Spleen (tissue), 11 donors: ENCODE data around the gene G3BP1. TPM values are rescaled to one million over a fixed set of nuclear protein-coding genes. Genes with fewer than 3 reads are reported as not detected.
"Not testable (repeated sequence)": the region's sequence is repeated elsewhere in the genome, so short reads cannot be mapped to it uniquely, and the experiment has no call there.

Source experiments
- DNase-seq: peaks from one replicate; pipeline ENCODE4 v3.0.0-alpha.2; 2020
- H3K27ac ChIP-seq, 8 donors: fragments of 200-600 bp; sonication (generic) in 7 of 8; 1 replicate in 4 of 8; 2 replicates in 4 of 8; pipeline versions ENCODE4 v1.5.0 to v1.8.0; 2016 to 2021; ENCODE audit warnings: inconsistent platforms in 4 of 8, mild to moderate bottlenecking in 4 of 8, moderate library complexity in 1 of 8
- H3K27me3 ChIP-seq, 7 donors: fragments of 200-600 bp; sonication (generic) in 6 of 7; replicated peaks in 1 of 7; 1 replicate in 4 of 7; 2 replicates in 3 of 7; pipeline versions ENCODE4 v1.5.0 to v1.8.0; 2016 to 2021; ENCODE audit warnings: inconsistent platforms in 3 of 7, mild to moderate bottlenecking in 1 of 7
- H3K36me3 ChIP-seq, 6 donors: fragments of 200-600 bp; sonication (generic) in 5 of 6; 1 replicate in 4 of 6; 2 replicates in 2 of 6; pipeline versions ENCODE4 v1.5.0 to v1.8.0; 2016 to 2021; ENCODE audit warnings: inconsistent platforms in 2 of 6
- H3K4me1 ChIP-seq, 6 donors: fragments of 200-600 bp; sonication (generic) in 5 of 6; 1 replicate in 3 of 6; 2 replicates in 3 of 6; pipeline versions ENCODE4 v1.5.0 to v1.8.0; 2016 to 2021; ENCODE audit warnings: inconsistent platforms in 3 of 6
- H3K4me3 ChIP-seq, 8 donors: fragments of 200-600 bp; sonication (generic) in 7 of 8; 1 replicate in 4 of 8; 2 replicates in 4 of 8; pipeline versions ENCODE4 v1.5.0 to v1.8.0; 2016 to 2021; ENCODE audit warnings: inconsistent platforms in 4 of 8, mild to moderate bottlenecking in 4 of 8, moderate library complexity in 2 of 8
- H3K9me3 ChIP-seq, 8 donors: fragments of 200-600 bp; sonication (generic) in 7 of 8; 1 replicate in 4 of 8; 2 replicates in 4 of 8; pipeline versions ENCODE4 v1.5.0 to v1.8.0; 2016 to 2021; ENCODE audit warnings: inconsistent platforms in 4 of 8
- POLR2A ChIP-seq, 3 donors: fragments of 450-650 bp; IDR thresholded peaks; one replicate each; pipeline ENCODE4 v1.5.1; 2017; ENCODE audit warnings: antibody characterized with exemption in 3 of 3, mild to moderate bottlenecking in 1 of 3
- POLR2AphosphoS5 ChIP-seq, 3 donors: sonication (generic); formaldehyde crosslinking; IDR thresholded peaks; one replicate each; pipeline ENCODE4 v1.5.1; 2017; ENCODE audit warnings: antibody characterized with exemption in 3 of 3
- WGBS, 5 donors: extraction: QIAGEN DNeasy Blood & Tissue Kit in 3 of 5; methylation state at CpG; one replicate each; pipeline versions ENCODE4 v1.1.5 to v1.1.7; 2013 to 2018; 5-methylcytosine and 5-hydroxymethylcytosine counted together
- intact Hi-C: fragments of 100-400 bp; cut with DNase I; formaldehyde crosslinking; loops from one replicate; pipeline ENCODE4 v1.15.0; 2023; ENCODE audit warnings: low total_unique reads
- polyA plus RNA-seq, 3 donors: library from polyadenylated mRNA; stranded (reverse); fragments of 200-250 nt; gene quantifications; one replicate each; pipeline ENCODE4 v1.2.1, GENCODE V29; 2013
- total RNA-seq, 7 donors: library from RNA; depleted of rRNA in 3 of 7; stranded (reverse); fragments of >200 nt in 3 of 7; fragmentation: NEBNext Ultra II Directional in 4 of 7; extraction: Animal tissue kit (Norgen Biotek cat#: 25700) in 4 of 7; gene quantifications; one replicate each; pipeline versions ENCODE4 v1.1.0 to v1.2.1, GENCODE V29; 2016 to 2021
- TF ChIP-seq, protein P1 (sequence below), 11 experiments: fragments of 200-600 bp in 7 of 11; fragments of 450-650 bp in 4 of 11; sonication (generic) in 4 of 11; IDR thresholded peaks in 8 of 11; conservative IDR thresholded peaks in 3 of 11; 1 replicate in 7 of 11; 2 replicates in 4 of 11; pipeline versions ENCODE4 v1.4.0 to v1.8.0; 2016 to 2021; ENCODE audit warnings: antibody characterized with exemption in 11 of 11, inconsistent platforms in 4 of 11, mild to moderate bottlenecking in 1 of 11
- donor health status: healthy with polysubstance abuse.
- donor health status: DM: no; HTN: no; CAD: no; lungs with moderate emphysema.
- donor health status: DM: no; HTN: no; CAD: no.
- donor health status: Bipolar disorder and iron deficiency.
- donor health status: healthy.
- donor health status: DM: no; HTN: no; CAD: no.
- donor health status: DM: yes; HTN: yes; CAD: no.

The G3BP1 gene
- total and polyA plus RNA-seq, 10 donors = 16.1 to 167 (median 151) TPM

DNA sequence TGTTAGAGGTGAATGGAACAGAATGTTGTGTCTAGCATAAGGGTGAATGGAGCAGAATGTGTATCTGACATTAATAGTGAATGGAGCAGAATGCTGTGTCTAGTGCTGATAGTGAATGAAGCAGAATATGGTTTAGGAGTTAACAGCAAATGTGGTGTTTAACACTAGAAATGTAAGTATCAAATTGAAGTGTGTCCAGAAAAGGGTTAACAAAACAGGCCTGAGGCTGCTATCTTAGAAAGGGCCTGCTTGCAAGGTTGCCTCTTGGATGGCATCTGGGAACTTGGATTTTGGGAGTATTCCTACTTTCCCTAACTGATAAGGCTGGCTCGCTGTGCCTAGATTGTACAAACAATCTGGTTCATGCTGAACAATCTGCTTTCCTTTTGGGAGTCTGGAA is 76.1 kb downstream of the G3BP1 start:
- Histone ChIP-seq H3K36me3 (no peaks in the 10 kb centered on the region), H3K27ac (no peak overlapping the region), H3K4me1 (no peaks in the 10 kb centered on the region), H3K27me3 (no peaks in the 10 kb centered on the region), H3K9me3 (peaks cover 0 to 14% (median 3%) of the 10 kb centered on the region in 8 donors), H3K4me3 (no peak overlapping the region)
- WGBS, 5 donors = 53 to 83% (median 76%) methylated on average over 1 of the region's 1 CpG
- intact Hi-C loops = no loop called here
- no peak for DNase-seq
- TF ChIP-seq POLR2AphosphoS5 (IDR thresholded peaks at IDR 0.05) (no peak), POLR2A (IDR thresholded peaks at IDR 0.05) (no peak)
- TF ChIP-seq, protein P1, sequence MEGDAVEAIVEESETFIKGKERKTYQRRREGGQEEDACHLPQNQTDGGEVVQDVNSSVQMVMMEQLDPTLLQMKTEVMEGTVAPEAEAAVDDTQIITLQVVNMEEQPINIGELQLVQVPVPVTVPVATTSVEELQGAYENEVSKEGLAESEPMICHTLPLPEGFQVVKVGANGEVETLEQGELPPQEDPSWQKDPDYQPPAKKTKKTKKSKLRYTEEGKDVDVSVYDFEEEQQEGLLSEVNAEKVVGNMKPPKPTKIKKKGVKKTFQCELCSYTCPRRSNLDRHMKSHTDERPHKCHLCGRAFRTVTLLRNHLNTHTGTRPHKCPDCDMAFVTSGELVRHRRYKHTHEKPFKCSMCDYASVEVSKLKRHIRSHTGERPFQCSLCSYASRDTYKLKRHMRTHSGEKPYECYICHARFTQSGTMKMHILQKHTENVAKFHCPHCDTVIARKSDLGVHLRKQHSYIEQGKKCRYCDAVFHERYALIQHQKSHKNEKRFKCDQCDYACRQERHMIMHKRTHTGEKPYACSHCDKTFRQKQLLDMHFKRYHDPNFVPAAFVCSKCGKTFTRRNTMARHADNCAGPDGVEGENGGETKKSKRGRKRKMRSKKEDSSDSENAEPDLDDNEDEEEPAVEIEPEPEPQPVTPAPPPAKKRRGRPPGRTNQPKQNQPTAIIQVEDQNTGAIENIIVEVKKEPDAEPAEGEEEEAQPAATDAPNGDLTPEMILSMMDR (IDR thresholded peaks at IDR 0.05 in 8 of 11, conservative IDR thresholded peaks at IDR 0.05 in 3 of 11) = no peak

- intact Hi-C loops = no loop called here
- Histone ChIP-seq H3K4me3 (no peak overlapping the region), H3K9me3 (no peaks in the 10 kb centered on the region), H3K27me3 (no peaks in the 10 kb centered on the region), H3K36me3 (no peaks in the 10 kb centered on the region), H3K4me1 (peaks cover 0 to 5% (median 0%) of the 10 kb centered on the region in 6 donors), H3K27ac (no peak overlapping the region)
- TF ChIP-seq POLR2AphosphoS5 (IDR thresholded peaks at IDR 0.05) = no peak
- no peak for TF ChIP-seq POLR2A (IDR thresholded peaks at IDR 0.05)
- TF ChIP-seq, protein P1 (IDR thresholded peaks at IDR 0.05 in 8 of 11, conservative IDR thresholded peaks at IDR 0.05 in 3 of 11) = no peak
- no peak for DNase-seq
- 87 to 97% (median 92%) methylated on average over 4 of the region's 4 CpGs for WGBS, 5 donors
These were observed 83.9 kb downstream of the G3BP1 start for GRCh38 chr5:151855701-151856100.

- Histone ChIP-seq H3K4me3 (no peak overlapping the region), H3K4me1 (peaks cover 0 to 5% (median 0%) of the 10 kb centered on the region in 6 donors), H3K9me3 (no peaks in the 10 kb centered on the region), H3K27ac (no peak overlapping the region), H3K36me3 (no peaks in the 10 kb centered on the region), H3K27me3 (no peaks in the 10 kb centered on the region)
- no peak for DNase-seq
- intact Hi-C loops = no loop called here
- WGBS, 5 donors = 82 to 98% (median 87%) methylated on average over 5 of the region's 5 CpGs
- TF ChIP-seq, protein P1 (IDR thresholded peaks at IDR 0.05 in 8 of 11, conservative IDR thresholded peaks at IDR 0.05 in 3 of 11) = no peak
- no peak for TF ChIP-seq POLR2AphosphoS5 (IDR thresholded peaks at IDR 0.05)
- TF ChIP-seq POLR2A (IDR thresholded peaks at IDR 0.05) = no peak
These were observed 85.1 kb downstream of the G3BP1 start for GRCh38 chr5:151856861-151857260.

- H3K27me3 ChIP-seq, H3K4me1 ChIP-seq, H3K36me3 ChIP-seq, H3K4me3 ChIP-seq, intact Hi-C loops, DNase-seq, H3K27ac ChIP-seq, H3K9me3 ChIP-seq: not testable (repeated sequence)
- 86 to 91% (median 87%) methylated on average over 3 to 4 of the region's 4 CpGs for WGBS, 5 donors
These were observed 89.1 kb downstream of the G3BP1 start for GRCh38 chr5:151860867-151861266.

Other genes with a start within 250 kb of the G3BP1 start
- under 1 TPM in 6 of 7 donors, not detected in 1; under 0.01 to 0.13 (median 0.07) TPM for gene FAT2, start 180.6 kb upstream of the G3BP1 start, total RNA-seq
- under 1 TPM; under 0.01 to 0.06 (median 0.02) TPM for gene FAT2, start 180.6 kb upstream of the G3BP1 start, polyA plus RNA-seq
- gene SPARC, start 85.0 kb upstream of the G3BP1 start, total RNA-seq = 100 to 1,000 TPM; 320 to 963 (median 552) TPM
- gene SPARC, start 85.0 kb upstream of the G3BP1 start, polyA plus RNA-seq = 100 to 1,000 TPM in 2 of 3 donors, 10 to 100 TPM in 1; 76.5 to 195 (median 135) TPM
- 100 to 1,000 TPM in 1 of 7 donors, 10 to 100 TPM in 6; 63.7 to 101 (median 92.9) TPM for gene ATOX1, start 13.3 kb upstream of the G3BP1 start, total RNA-seq
- 100 to 1,000 TPM; 146 to 263 (median 211) TPM for gene ATOX1, start 13.3 kb upstream of the G3BP1 start, polyA plus RNA-seq
- gene GLRA1, start 152.9 kb downstream of the G3BP1 start, total RNA-seq = not detected
- not detected for gene GLRA1, start 152.9 kb downstream of the G3BP1 start, polyA plus RNA-seq